ACHN (cell line): Measurements from ENCODE around the gene NEDD4L.
"Not testable (repeated sequence)": the region's sequence is repeated elsewhere in the genome, so short reads cannot be mapped to it uniquely, and the experiment has no call there.

ENCODE experiments used
- DNase-seq: peaks from one replicate; pipeline ENCODE4 v3.0.0-alpha.2; 2015
- in situ Hi-C: cut with HindIII; loops from 2 replicates; pipeline ENCODE4 v1.10.0; 2017; ENCODE audit warnings: low sequenced_read_pairs, low pct_ligation_motif_present, low pct_unique_long_range_greater_than_20kb

The NEDD4L gene

DNA sequence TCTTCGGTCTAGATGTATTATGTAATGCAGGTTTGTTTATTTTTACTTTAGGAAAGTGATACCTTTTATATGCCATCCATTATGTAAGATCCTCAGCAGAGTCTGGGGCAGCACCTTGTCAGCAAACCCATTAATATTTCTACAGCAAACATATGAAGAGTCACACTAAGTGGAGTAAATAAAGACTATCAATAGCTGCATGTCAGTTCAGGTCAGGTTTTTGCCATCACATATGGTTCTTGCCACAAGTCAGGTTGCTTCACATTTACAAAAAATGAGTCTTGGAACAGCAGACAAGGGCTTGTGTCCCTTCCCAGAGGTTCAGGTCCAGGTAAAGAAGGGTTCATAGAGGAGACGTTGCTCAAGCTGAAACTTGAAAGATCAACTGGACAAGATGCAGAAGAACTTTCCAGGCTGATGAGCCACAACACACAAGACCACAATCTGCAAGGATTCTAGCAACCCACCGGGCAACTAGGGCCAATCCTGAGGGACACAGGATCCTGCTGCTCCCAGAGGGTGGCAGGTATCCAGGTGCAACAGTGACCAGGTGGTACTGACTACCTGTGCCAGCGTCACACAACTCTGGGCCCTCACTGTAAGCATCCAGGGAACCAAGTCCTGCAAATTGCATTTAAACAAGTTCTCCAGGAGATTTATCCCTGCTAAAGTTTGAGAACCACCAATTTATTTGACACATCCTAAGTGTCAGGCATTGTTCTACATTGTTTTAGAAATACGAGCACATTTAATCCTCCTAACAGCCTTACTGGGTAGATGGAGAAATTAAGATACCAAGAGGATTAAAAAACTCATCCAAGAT is 369.0 kb downstream of the NEDD4L start:
- DNase-seq, result no peak
- in situ Hi-C loops, result no loop called here

DNA sequence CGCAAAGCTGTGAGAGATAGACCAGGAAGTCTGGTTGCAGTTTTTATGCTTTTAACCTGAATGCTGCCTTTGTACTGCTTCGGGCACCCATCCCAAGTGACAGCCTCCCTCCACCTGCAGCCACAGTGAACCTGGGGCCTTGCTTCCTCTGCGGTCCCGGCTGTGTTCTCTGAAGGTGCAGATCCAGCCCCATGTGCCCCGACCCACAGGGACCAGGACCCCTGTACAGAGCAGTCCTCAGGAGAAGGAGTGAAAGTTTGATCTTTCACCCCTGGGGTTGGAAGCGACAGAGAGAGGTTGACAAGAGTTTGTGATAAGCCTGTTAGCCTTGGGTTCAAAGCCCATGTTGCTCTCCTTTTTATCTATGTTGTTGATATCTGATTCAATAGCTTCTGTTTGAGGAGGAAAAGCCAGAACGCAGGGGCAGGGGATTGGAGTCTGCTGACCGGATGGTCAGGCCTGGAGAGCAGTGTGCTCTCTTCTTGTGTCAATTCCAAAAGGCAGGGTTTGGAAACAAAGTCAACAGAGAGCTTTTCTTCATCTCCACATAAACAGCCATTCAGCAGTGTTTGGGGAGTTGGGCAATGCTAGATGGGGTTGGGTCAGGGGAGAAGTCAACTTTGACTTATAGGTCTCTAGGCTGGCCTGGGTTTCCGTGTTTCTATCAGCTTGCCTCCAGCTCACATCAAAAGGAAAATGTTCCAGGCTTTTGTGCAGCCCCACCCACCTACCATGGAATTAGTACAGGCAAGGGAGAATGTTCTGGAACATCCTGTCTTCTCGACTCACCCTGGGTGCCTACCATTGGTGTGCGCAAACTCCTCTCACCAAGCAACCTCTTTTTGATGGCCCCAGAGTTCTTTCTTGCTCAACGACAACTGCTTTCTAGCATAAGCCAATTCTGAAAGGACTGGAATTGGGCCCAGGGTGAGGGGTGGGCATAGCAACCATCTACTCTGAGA is 369.9 kb downstream of the NEDD4L start:
- no peak for DNase-seq
- in situ Hi-C loops, result no loop called here

DNA sequence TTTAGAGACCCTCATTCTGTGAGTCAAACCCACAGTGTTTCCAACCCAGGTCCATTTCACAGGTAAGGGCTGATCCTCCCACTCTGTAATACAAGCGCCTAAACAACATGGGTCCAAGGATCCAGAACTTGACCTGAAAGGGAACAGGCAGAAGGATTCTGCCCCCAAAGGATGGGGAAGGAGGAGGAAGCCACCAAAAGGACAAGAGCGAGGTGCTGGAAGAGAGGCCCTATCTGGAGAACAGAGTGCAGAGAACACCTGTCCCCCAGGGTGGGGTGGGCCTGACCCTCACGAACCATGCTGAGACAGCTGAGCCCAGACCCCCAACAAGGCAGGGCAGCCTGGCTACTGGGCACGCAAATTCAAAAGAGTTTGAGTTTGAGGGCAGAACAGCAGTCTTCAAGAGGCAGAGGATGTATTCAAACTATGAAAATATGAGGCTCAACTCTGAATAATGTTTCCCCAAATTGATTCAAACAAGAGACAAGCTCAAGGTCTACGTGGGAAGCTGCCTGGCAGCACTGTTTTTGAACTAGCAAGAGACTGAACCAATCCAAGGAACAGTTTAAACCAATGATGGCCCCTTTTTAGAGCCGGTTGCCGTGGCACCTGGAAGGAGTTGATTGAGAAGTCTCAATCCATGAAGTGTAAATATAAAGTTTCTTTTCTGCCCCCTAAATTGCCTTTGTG is 372.1 kb downstream of the NEDD4L start:
- in situ Hi-C loops, result no loop called here
- no peak for DNase-seq

DNA sequence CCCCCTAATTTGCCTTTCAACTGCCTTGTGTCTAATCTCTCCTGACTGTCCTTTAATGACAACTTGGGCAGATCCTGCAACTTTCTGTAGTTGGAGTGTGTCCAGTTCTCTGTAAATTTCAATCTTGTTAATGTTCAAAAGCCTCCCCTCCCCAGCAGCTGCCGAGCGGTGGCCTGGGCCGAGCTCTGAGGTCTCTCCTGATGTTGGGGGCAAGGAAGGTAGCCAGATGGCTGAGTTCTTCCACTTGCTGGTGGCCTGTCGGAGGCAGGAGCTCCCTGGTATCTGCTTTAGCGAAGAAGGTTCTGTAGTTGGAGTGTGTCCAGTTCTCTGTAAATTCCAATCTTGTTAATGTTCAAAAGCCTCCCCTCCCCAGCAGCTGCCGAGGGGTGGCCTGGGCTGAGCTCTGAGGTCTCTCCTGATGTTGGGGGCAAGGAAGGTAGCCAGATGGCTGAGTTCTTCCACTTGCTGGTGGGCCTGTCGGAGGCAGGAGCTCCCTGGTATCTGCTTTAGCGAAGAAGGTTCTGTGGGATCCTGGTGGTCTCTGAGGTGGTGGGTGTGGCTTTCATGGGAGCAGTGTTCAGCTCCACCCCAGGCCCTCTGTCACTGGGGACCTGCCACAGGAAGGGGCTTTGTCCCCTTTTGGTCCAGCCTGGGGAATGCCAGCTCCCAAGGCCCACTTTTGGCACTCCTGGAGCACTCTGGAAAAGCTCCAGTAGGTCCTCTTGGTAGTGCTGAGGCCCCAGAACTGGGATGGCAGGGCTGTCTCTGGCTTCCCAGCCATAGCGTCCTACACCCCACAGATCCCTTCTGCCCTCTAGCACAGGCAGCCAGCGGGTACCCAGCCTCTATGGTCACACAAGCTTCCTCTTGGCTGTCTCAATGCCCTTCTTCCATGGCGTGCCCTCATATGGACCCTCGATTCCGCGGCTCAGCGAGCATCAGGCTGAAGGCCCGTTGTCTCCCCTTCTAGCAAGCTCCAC is 373.0 kb downstream of the NEDD4L start:
- in situ Hi-C loops, result no loop called here
- peak; percentile 41 for DNase-seq

DNA sequence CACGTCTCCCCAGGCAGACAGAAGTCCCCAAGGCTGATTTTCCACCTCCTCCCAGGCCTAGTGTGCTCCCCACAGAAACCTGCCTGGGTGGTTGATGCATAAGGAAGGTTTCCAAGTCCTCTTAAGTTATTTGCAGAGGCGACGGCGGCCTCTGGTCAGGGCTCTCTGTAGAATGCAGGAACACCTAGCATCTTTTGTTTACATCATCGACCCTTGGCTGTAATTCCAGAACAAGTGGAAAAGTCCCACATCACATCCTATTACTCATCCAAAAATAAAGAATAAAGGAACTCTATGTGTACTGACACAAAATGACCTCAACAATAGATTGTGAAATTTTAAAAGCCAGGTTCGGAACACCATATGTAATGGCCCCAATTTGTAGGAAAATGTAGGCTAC is 373.7 kb downstream of the NEDD4L start:
- in situ Hi-C loops, result no loop called here
- DNase-seq, result no peak

DNA sequence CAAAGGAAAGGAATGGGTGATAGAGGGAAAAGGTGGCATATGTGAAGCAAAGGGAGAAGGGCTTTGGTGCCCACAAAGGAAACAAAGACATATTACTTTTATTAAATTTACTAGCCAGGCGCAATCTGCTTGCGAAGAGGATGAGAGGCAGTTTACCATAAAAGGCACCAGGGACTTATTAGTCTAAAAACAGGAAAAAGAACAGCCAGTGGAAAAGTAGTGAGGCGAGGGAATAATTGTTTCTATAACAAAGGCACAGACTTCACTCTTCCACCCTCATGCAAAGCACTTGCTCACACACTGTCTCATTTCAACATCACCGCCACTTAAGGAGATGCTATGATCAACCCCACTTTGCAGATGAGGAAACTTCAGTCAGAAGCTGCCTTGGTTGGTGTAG is 374.3 kb downstream of the NEDD4L start:
- DNase-seq, result no peak
- in situ Hi-C loops, result no loop called here

DNA sequence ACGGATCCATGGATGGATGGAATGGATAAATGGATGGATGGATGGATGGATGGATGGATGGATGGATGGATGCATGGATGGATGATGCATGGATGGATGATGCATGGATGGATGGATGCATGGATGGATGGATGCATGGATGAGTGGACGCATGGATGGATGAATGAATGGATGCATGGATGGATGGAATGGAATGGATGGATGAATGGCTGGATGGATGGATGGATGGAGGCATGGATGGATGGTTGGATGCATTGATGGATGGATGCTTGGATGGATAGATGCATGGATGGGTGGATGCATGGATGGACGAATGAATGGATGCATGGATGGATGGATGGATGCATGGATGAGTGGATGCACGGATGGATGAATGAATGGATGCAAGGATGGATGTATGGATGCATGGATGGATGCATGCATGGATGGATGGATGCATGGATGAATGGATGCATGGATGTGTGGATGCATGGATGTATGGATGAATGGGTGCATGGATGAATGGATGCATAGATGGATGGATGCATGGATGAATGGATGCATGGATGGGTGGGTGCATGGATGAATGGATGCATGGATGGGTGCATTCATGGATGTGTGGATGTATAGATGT is 375.7 kb downstream of the NEDD4L start:
- in situ Hi-C loops, result no loop called here
- DNase-seq, result no peak

DNA sequence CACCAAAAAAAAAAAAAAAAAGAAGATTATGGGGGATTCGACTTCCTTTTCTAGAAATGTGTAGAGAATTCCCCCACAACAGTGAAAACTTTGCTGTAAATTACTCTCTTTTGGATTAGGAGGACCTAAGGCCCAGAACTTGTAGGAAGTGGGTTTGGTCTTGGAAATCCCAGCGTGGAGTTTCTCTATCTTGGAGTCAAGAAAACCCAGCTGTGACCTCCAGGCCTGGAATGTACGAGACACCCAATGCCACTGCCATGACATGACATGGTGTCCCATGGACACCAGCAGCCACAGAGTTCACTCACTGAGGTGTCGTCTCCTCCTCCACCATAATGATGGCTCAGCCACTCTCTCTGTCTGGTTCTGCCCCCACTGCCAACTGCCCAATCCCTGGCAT is 382.6 kb downstream of the NEDD4L start:
- in situ Hi-C loops, result no loop called here
- DNase-seq, result no peak

DNA sequence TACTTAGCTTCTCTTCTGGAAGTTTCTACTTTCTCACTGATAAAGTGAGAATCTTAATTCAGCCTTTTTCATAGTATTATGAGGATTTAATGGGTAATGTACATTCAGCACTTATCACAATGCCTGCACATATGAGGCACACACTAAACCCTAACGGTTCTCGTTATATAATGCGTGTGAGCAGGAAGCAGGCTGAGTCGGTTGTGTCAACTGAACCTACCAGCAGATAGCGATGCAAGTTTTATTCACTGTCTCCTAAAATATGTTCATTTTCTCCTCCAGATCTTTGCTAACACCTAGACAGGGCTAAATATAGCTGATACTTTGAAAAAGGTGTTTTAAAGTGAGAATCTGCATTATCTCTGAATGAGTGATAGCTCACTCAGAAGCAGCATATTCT is 383.3 kb downstream of the NEDD4L start:
- in situ Hi-C loops, result no loop called here
- DNase-seq, result no peak

DNA sequence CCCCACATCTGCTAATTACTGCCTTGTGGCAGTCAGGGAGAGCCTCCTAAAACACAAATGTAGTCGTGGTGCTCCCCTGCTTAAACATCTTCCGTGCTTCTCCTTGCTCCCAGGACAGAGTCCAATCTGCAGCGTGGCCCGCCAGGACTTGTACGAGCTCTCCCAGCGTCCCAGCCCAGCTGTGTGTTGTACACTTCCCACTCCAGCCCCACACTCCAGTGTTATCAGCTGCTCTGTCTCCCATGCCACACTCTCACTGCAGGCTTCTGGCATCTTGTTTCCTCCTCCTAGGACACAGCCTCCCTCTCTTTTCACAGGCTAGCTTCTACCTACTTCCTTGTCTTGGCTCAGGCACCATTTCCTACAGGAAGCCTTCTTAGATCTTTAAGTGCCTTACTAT is 385.4 kb downstream of the NEDD4L start:
- no peak for DNase-seq

DNA sequence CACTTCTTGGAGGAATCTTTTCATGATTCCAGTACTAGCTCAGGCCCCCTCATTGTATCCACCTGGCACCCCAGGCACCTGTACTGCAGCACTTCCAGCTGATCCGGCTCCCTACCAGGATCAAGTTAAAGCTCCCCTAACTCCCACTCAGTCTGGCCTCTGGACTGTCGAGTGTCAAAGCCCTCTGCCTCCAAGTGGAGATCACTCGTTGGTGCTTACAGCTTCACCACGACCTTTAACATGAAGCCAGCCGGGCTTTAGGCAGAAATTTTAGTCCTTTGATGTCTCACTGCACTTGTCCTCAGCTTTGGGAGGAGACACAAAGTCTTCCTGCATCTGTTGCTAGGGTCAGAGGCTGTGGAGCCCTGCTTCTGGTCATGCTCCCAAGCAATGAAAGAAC is 387.2 kb downstream of the NEDD4L start:
- in situ Hi-C loops, result no loop called here
- no peak for DNase-seq

More for the DNA sequence above, 385.4 kb downstream of the NEDD4L start:
- in situ Hi-C loops, result no loop called here

DNA sequence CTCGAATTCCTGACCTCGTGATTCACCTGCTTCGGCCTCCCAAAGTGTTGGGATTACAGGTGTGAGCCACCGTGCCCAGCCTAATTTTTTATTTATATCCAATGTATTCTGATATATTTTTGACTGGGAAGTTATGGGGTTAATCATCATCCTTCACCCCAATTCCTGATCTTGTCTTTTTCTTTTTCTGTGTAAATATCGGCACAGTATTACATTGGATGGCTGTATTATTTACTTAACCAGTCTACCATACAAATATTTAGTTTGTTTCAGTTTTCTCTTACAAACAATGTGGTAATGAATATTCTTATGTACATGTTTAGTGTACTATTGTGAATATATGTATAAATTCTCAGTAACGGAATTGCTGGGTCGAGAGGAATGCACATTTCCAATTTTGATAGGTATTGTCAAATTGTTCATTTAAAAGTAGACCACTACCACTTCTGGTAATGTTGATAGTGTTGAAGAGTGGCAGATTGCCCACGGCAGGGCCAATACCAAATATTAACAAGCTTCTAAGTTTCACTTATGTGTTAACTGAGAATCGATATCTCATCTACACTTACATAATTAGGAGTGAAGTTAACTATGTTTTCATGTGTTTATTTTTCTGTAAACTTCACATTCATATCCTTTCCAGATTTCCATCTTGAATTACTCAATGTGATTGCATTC is 388.2 kb downstream of the NEDD4L start:
- no peak for DNase-seq
- in situ Hi-C loops, result no loop called here

DNA sequence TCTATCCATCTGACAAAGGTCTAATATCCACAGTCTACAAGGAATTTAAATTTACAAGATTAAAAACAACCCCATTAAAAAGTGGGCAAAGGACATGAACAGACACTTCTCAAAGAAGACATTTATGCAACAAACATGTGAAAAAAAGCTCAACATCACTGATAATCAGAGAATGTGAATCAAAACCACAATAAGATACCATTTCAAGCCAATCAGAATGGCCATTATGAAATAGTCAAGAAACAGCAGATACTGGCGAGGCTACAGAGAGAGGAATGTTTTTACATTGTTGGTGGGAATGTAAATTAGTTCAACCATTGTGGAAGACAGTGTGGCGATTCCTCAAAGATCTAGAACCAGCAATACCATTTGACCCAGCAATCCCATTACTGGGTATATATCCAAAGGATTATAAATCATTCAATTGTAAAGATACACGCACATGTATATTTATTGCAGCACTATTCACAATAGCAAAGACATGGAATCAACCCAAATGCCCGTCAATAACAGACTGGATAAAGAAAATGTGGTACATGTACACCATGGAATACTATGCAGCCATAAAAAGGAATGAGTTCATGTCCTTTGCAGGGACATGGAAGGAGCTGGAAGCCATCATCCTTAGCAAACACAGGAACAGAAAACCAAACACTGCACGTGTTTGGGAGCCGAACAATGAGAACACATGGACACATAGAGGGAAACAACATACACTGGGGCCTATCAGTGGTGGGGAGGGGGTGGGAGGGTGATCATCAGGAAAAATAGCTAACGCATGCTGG is 391.4 kb downstream of the NEDD4L start:
- DNase-seq, in situ Hi-C loops: not testable (repeated sequence)

DNA sequence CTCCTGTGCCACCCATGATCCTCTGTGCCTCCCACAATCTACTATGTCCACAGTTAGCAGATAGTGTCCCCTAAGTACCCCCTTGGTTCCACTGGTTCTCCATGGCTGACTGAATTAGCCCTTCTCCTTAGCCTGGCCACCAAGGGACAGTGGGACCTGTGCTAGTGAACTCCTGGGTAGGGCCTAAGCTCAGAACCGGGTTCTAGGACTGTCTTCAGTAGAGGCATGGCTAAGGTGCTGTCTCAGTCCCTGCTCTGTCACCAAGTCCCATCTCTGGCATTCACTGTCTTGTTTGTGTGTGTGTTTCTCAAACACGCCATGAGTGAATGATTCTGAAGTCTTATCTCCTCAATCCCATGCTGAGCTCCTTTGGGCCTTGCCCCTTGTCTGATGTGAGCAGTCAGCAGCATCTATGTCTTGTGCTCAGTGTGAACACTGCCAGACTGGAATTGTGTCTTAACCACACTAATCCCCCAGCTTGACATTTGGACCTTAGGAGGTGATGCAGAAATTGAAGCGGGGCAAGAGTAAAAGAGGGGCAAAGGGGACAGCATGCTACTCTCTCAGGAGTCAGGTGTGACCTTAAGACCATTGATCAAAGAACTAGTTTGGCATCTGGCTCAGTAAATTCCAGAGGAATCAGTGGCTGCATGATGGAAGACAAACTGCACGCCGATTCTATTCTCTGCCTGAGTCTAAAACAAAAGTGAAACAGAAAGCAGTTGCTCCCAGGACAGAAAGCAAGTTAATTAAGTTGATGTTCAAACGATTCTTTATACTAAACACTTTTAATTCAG is 394.3 kb downstream of the NEDD4L start:
- DNase-seq, result peak; percentile 41
- in situ Hi-C loops, result no loop called here

DNA sequence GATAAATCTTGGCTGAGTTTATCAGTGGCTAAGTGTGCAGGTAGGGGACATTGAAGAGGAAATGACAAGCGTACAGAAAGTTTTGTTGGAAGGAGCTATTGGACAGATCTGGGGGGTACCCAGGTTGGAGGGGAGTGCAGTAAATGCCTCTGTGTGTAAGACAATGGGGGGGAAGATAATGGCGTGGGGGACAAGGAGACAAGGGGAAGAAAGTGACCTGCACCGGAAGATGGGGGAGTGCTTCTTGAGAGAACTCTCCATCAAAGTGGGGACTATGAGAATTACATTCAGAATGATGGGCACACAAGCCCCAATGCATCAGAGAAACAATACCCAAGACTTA is 394.9 kb downstream of the NEDD4L start:
- in situ Hi-C loops, result no loop called here
- no peak for DNase-seq

DNA sequence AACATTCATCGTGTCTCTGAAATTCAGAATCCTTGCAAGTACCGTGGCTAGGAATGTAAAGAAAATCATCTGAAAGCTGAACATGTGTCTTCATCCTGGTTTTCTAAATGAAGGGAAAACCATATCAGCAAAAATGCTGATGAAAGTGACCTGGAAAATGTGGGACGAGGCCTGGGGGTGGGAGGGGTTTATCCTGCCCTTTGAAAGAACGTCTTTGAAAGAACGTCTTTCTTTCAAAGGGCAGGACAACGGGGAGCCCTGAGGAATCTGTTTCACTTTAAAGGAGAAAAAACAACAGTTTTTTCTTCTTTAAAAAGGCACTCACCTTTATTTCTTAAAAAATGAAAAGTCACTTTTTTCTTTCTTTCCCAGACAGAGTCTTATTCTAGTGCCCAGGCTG is 399.6 kb downstream of the NEDD4L start:
- DNase-seq, result no peak
- in situ Hi-C loops, result no loop called here
